Activated CD8-positive, alpha-beta memory T cell treated with anti-CD3 and anti-CD28 coated beads for 36 hours (primary cell): ENCODE measurements around the gene PRM3. TPM values are rescaled to one million over a fixed set of nuclear protein-coding genes. Genes with fewer than 3 reads are reported as not detected.

Experiments used
- CTCF ChIA-PET: fragments of 350-600 bp; sonication (Branson Sonifier 250); formaldehyde crosslinking; loops from one replicate; lab custom pipeline; 2021; ENCODE audit warnings: antibody characterized with exemption; lab: Charles Lee
- POLR2A ChIA-PET: fragments of 350-600 bp; sonication (Branson Sonifier 250); formaldehyde crosslinking; loops from one replicate; lab custom pipeline; 2021; ENCODE audit warnings: antibody characterized with exemption; lab: Charles Lee
- total RNA-seq, 2 experiments: library from RNA; stranded (reverse); gene quantifications; one replicate each; pipeline ENCODE4 v1.2.3, GENCODE V29; 2021

PRM3 gene
- total RNA-seq, 2 experiments from 2014 or later = not detected

GRCh38 chr16:11240636-11241473 lies 32.6 kb downstream of the PRM3 start:
- CTCF ChIA-PET = interaction anchor here (1.1 kb wide), 1 partner anchor 16 kb away, joined by 4 read pairs; no protein-coding TSS in a partner anchor
- POLR2A ChIA-PET = interaction anchor here (1.1 kb wide), 1 partner anchor 11 kb away, joined by 3 read pairs; no protein-coding TSS in a partner anchor

GRCh38 chr16:11239644-11240632 lies 33.5 kb downstream of the PRM3 start:
- POLR2A ChIA-PET = interaction anchor here (0.7 kb wide), 1 partner anchor 135 kb away, joined by 6 read pairs; no protein-coding TSS in a partner anchor

GRCh38 chr16:11238272-11239202 lies 34.9 kb downstream of the PRM3 start:
- POLR2A ChIA-PET = interaction anchor here (0.8 kb wide), 1 partner anchor 8 kb away, joined by 3 read pairs; no protein-coding TSS in a partner anchor
- CTCF ChIA-PET = no interaction called here

More at GRCh38 chr16:11239644-11240632, 33.5 kb downstream of the PRM3 start:
- CTCF ChIA-PET = interaction anchor here (1.1 kb wide), 1 partner anchor 15 kb away, joined by 4 read pairs; no protein-coding TSS in a partner anchor

- ChIA-PET POLR2A (interaction anchor here (1.2 kb wide), 1 partner anchor 9 kb away, joined by 5 read pairs; no protein-coding TSS in a partner anchor), CTCF (interaction anchor here (0.7 to 2.1 kb wide), 4 partner anchors 10 to 185 kb away, joined by 3 to 9 read pairs (median 5); no protein-coding TSS in a partner anchor)
Measured at GRCh38 chr16:11236461-11237254, 36.8 kb downstream of the PRM3 start.

- POLR2A ChIA-PET = interaction anchor here (1.2 kb wide), 1 partner anchor 10 kb away, joined by 5 read pairs; no protein-coding TSS in a partner anchor
Measured at GRCh38 chr16:11235703-11235991, 37.8 kb downstream of the PRM3 start.

GRCh38 chr16:11234884-11235702 lies 38.3 kb downstream of the PRM3 start:
- ChIA-PET POLR2A (interaction anchor here (1.0 to 3.3 kb wide), 3 partner anchors 17 to 183 kb away, joined by 5 to 25 read pairs (median 8); partner anchors contain the start of gene SOCS1), CTCF (interaction anchor here (0.9 to 2.6 kb wide), 4 partner anchors 11 to 271 kb away, joined by 3 to 11 read pairs (median 6); no protein-coding TSS in a partner anchor)

More at GRCh38 chr16:11235703-11235991, 37.8 kb downstream of the PRM3 start:
- CTCF ChIA-PET = interaction anchor here (0.7 to 2.1 kb wide), 4 partner anchors 11 to 271 kb away, joined by 3 to 9 read pairs (median 4); no protein-coding TSS in a partner anchor

GRCh38 chr16:11233727-11234376 lies 39.6 kb downstream of the PRM3 start:
- CTCF ChIA-PET = interaction anchor here (0.8 to 2.6 kb wide), 7 partner anchors 9 to 245 kb away, joined by 3 to 13 read pairs (median 3); partner anchors contain the start of gene SOCS1
- POLR2A ChIA-PET = interaction anchor here (0.7 to 3.3 kb wide), 10 partner anchors 10 to 268 kb away, joined by 3 to 25 read pairs (median 6); partner anchors contain the start of gene SOCS1

GRCh38 chr16:11232852-11233726 lies 40.3 kb downstream of the PRM3 start:
- ChIA-PET POLR2A (interaction anchor here (0.7 to 3.3 kb wide), 10 partner anchors 9 to 268 kb away, joined by 3 to 25 read pairs (median 6); partner anchors contain the start of gene SOCS1), CTCF (interaction anchor here (0.8 to 2.6 kb wide), 6 partner anchors 9 to 138 kb away, joined by 3 to 13 read pairs (median 3); partner anchors contain the start of gene SOCS1)

GRCh38 chr16:11232302-11232851 lies 41.1 kb downstream of the PRM3 start:
- ChIA-PET POLR2A (interaction anchor here (1.7 to 3.3 kb wide), 3 partner anchors 8 to 267 kb away, joined by 5 to 25 read pairs (median 22); partner anchors contain the start of gene SOCS1), CTCF (interaction anchor here (2.6 kb wide), 1 partner anchor 22 kb away, joined by 11 read pairs; no protein-coding TSS in a partner anchor)

- ChIA-PET POLR2A (interaction anchor here (3.3 kb wide), 1 partner anchor 23 kb away, joined by 25 read pairs; the partner anchor contains the start of gene SOCS1), CTCF (no interaction called here)
Measured at GRCh38 chr16:11231367-11231970, 42.0 kb downstream of the PRM3 start.

- ChIA-PET CTCF (no interaction called here), POLR2A (no interaction called here)
Measured at GRCh38 chr16:11229906-11230305, 43.5 kb downstream of the PRM3 start.

GRCh38 chr16:11229432-11229831 lies 44.0 kb downstream of the PRM3 start:
- ChIA-PET CTCF (no interaction called here), POLR2A (no interaction called here)
